T47D (cell line): ENCODE measurements around the gene ITPR1.

Experiments used
- DNase-seq, 2 experiments: peaks; one replicate each; pipeline versions ENCODE4 v3.0.0 to v3.0.0-alpha.2; 2011 to 2012; ENCODE audit warnings: low read depth in 1 of 2, low spot score in 1 of 2
- JUND ChIP-seq: IDR thresholded peaks from 2 replicates; pipeline ENCODE4 v1.6.1; 2012; ENCODE audit warnings: low read depth
- in situ Hi-C: cut with HindIII; loops from 2 replicates; pipeline ENCODE4 v1.10.0; 2016; ENCODE audit warnings: low sequenced_read_pairs, low pct_unique_long_range_greater_than_20kb

The ITPR1 gene

GRCh38 chr3:4736284-4736861 lies 243.2 kb downstream of the ITPR1 start:
- in situ Hi-C loops, result no loop called here
- TF ChIP-seq JUND, result no peak
- no peak for DNase-seq

DNA sequence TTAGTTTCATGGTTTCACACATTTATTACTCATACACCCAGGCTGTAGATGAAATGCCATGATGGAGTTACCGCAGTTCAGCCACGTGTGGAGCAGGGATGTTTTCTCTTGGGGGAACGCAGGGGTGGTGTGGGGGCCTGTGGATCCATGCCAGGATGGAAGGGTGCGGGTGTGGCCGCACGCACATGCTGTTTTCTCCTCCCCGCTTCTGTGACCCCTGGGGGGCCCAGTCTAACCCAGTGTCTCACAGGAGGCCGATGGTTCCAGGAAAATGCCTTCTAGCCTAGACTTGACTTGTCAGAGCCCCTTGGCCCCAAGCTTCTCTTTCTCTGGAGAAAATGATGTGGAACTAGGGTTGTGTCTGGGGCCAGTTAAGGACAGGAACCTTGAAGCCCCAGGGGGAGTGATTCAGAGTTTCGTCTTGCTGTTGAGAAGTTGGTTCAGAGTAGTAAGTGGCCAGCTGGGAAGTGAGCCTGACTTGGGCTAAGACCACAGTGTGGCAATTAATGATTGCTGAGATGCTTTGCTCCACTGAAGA lies 245.7 kb downstream of the ITPR1 start:
- no peak for DNase-seq
- no peak for TF ChIP-seq JUND
- in situ Hi-C loops, result no loop called here

GRCh38 chr3:4739289-4740236 lies 246.4 kb downstream of the ITPR1 start:
- no peak for DNase-seq
- TF ChIP-seq JUND, result no peak
- in situ Hi-C loops, result no loop called here

DNA sequence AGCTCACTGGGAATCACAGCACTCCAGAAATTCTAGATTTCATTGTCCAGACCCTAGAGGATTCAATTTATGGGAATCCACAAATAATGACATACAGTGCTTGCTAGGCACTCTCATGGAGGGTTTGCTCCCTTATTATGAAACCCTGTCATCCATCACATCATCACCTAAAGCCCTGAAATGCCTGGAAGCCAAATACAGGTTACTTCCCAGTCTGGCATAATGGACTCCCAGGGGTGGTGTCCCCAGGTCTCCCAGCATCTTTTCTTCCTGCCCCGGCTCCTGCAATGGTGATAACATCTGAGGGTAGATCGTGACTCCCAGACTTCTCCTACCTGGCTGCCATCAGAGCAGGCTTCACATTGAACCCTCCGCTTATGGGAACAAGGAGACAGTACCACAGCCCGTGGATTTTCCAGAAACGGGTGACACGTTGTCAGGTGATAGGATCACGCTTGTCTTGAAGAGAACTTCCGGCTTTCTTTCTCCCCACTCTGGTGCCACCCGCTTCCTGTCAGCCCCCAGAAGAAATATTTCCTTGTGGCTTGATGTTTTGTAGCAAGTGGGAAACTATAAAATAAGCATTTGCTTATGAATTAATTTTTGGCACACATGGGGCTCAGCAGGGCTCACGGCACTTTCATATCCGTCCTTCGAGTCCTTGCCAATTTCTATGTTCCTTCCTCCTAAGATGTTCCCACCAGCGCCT lies 247.4 kb downstream of the ITPR1 start:
- in situ Hi-C loops, result no loop called here
- no peak for TF ChIP-seq JUND
- no peak for DNase-seq

DNA sequence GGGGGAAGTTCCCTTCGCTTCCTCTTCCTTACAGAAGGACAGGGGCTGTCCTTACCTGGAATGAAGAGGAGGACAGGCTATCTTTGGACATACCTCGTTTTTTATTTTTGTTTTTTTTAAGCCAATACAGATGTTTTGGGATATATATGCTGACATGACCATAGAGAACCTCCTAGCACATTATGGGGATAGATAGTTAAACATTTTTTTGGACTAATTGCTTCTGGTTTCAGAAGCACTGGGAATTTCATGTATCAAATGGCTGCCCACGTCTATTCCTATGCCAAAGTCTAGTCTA lies 247.9 kb downstream of the ITPR1 start:
- TF ChIP-seq JUND, result no peak
- DNase-seq, result no peak
- in situ Hi-C loops, result no loop called here

GRCh38 chr3:4741404-4742307 lies 248.5 kb downstream of the ITPR1 start:
- in situ Hi-C loops, result no loop called here
- peak; percentile 89; the same call in 1 of the 2 replicates for TF ChIP-seq JUND
- peak in 1 of 2 experiments; percentile 93 for DNase-seq

DNA sequence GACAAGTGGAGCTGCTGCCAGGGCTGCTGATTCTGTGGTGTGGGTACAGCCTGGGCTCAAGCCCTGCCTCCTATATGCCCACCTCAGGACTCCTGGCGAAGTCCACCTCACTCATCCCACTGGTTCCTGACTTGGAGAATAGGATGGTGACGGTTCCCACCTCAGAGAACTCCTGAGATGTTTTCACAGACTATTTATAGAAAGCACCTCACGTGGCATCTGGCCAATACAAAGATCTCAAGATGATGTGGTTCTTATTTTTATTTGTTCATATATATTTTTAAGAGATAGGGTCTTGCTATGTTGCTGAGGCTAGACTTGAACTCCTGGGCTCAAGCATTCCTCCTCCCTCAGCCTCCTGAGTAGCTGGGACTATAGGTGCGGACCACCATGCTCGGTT lies 249.2 kb downstream of the ITPR1 start:
- TF ChIP-seq JUND, result no peak
- in situ Hi-C loops, result no loop called here
- peak in 1 of 2 experiments; percentile 71 for DNase-seq

- in situ Hi-C loops, result no loop called here
- no peak for DNase-seq
- no peak for TF ChIP-seq JUND
Observed at GRCh38 chr3:4743371-4743770, 250.2 kb downstream of the ITPR1 start.

DNA sequence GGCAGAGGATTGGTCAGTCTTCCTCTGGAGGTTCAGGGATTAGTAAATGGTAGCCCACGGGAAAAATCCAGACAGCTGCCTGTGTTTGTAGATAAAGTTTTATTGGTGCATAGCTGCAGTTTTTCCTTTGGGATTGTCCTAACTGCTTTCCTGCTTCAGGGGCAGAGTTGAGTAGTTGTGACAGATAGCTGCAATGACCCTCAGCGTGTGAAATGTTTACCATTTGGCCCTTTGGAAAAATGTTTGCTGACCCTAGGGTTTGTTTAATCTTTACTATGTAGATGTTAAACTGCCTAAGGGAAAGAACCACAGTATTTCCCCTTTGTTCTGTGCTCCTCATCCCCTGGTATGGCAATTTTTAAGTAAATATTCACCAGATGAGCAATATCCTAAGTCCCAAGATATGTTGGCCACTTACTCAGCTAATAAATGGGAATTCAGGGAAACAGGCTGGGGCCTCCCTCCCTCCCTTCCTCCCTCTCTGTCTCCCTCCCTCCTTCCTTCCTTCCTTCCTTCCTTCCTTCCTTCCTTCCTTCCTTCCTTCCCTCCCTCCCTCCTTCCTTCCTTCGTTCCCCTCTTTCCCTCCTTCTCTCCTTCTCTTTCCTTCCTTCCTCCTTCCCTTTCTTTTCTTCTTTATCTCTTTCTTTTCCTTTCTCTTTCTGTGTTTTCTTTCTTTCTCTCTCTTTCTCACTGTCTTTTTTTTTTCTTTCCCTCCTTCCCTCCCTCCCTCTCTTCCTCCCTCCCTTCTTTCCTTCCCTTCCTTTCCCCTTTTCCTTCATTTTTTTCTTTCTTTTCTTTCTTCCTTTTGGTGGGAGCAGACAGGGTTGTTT lies 251.5 kb downstream of the ITPR1 start:
- in situ Hi-C loops, result no loop called here
- peak; percentile 63; the same call in 1 of the 2 replicates for TF ChIP-seq JUND
- peak in 1 of 2 experiments; percentile 92 for DNase-seq

- in situ Hi-C loops, result no loop called here
- no peak for DNase-seq
Observed at GRCh38 chr3:4745235-4745610, 252.1 kb downstream of the ITPR1 start.

More at GRCh38 chr3:4745235-4745610, 252.1 kb downstream of the ITPR1 start:
- no peak for TF ChIP-seq JUND
